Activated T-cell treated with anti-CD3 and anti-CD28 coated beads for 1 hour (primary cell): ENCODE results near the gene SLC22A31.

ENCODE experiments used
- DNase-seq: peaks from one replicate; pipeline ENCODE4 v3.0.0-alpha.2; 2020; ENCODE audit warnings: low read depth

SLC22A31 gene

DNA sequence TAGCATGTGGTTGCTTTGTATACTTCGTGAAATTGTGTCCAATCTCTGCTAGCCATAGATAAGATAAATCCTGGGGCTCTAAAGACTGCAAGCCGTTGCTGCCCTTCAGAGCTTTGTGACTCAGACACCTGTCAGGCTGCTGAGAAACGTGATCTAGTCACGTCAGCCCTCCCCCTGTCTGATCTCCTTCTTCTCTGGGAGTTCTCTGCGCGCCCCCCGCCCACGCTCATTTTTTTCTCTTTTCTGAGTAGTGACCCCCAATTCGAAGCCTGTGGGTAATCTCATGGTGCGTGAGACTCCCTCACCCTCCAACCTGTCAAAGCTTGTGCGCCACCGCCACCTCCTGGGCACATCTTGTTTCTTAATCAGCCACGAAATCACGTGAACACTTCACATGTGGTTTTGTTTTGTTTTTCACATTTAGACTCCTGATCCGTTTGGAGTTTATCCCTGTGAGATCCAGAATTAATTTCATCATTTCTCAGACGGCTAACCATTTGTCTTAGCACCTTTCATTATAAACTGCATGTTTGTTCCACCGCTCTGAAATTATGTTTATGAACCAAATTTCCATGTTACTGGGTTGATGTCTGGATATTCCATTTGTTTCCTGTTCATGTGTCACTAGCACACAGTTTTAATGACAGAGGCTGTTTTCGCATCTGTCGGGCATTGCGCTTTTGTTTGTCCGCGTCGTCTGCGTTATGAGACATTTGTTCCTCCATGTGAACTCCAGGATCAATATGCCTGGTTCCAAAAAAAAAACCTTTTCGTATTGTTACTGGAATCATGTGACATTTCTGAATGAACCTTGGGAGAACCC lies 16.2 kb upstream of the SLC22A31 start:
- peak; percentile 78 for DNase-seq

DNA sequence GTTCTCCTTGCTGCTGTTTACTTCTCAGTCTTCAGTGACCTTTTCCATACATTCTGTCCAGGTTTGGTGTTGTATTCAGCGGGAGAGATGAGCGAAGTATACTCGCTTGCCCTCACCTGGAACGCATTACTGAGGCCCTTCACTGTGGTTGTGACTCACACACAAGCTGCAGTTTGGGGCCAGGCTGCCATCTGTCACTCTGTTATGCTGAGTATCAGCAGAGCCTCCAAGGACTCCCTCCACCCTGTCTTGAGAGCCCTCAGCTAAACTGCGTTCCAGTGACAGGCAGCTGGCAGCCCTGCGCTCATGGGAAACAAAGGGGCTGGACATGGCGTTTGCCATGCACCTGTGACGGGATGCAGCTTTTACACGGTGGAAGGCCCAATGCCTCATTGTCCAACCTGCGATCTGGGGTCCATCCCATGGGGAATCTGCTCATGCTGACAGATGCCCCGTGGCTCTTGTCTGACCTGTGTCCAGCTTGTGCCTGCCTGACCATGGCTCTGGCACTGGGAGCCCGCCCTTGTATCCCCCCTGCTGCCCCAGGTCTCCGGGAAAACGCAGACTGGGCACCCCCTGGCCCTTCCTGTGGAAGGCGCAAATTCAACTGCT lies 10.7 kb upstream of the SLC22A31 start:
- DNase-seq, result no peak

DNA sequence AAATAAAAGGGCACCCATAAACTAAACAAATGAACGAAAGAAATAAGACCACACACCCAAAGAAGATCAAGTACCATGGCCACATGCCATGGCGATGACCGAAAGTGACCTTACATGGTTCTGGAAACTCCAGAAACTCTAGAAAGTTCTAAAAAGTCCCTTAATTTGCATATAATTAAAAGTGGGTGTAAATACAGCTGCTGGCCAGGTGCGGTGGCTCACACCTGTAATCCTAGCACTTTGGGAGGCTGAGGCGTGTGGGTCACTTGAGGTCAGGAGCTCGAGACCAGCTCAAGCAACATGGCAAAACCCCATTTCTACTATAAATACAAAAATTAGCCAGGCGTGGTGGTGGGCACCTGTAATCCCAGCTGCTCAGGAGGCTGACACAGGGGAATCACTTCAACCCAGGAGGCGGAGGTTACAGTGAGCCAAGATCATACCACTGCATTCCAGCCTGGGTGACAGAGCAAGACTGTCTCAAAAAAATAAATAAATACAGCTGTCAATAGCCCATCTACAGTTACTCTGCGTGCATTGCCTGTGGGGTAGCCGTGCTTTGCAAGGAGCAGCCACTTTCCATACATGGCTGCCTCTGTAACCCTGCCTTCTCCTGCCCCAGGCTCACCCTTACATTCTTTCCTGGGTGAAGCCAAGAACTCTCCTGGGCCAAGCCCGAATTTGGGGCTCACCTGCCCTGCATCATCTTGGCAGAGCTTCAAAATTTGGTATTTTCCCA lies 10.0 kb upstream of the SLC22A31 start:
- no peak for DNase-seq

- DNase-seq, result no peak
These were observed 9.2 kb upstream of the SLC22A31 start for GRCh38 chr16:89209522-89210044.

DNA sequence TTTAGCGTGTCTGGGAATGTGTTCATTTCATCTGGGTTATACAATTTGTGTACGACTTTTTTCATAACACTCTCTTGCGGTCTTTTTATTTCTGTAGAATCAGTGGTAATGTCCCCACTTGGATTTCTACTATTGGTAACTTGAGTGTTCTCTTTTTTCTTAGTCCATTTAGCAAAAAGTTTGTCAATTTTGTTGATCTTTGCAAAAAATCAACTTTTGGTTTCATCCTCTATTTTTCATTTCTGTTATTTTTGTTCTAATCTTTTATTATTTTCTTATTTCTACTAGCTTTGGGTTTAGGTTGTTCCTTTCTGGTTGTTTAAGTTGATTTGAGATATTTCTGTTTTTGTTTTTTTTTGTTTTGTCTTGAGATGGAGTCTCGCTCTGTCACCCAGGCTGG lies 7.7 kb upstream of the SLC22A31 start:
- no peak for DNase-seq

- DNase-seq, result no peak
These were observed 2.3 kb upstream of the SLC22A31 start for GRCh38 chr16:89202422-89203215.

DNA sequence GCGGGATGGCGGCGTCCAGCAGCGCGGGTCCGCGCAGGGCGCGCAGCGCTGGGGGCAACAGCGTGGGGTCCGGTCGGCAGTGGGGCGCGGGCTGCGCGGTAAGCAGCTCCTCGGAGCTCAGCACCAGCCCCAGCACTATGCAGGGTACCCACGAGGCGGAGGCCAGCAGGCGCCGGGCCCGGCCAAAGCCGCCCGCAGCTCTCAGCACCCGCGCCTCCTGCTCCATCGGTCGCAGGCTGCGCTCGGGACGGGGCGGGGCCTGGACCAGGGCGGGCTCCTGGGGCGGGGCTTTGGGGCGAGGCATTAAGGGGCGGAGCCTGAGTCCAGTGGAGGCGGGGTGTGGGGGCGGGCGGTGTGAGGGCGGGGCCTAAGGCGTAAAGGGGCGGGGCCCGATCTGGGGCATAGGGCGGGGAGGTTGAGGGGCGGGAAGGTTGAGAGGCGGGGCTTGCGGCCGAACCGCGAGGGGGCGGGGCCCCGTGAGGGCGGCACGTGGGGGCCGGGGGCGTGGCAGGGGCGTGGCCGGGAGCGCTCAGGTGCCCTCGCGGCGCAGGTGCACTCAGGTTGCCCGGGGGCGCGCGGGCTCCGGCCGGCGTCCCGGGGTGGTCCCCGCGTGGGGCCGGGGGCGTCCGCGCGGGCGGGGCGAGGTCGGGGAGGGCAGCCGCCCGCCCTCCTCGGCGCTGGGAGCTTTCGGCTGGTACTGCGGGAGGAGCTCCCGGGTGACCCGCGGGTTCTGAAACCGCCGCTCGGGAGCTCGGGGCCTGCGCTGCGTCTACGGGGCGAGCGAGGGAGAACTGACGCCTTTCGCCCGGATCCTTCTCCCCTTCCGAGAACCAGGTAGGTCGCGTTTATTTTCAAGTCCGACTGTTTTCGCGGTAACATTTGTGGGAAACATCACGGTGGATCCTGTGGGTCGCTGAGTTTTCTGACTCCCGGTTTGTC lies 1.4 kb upstream of the SLC22A31 start:
- DNase-seq, result peak; percentile 69

DNA sequence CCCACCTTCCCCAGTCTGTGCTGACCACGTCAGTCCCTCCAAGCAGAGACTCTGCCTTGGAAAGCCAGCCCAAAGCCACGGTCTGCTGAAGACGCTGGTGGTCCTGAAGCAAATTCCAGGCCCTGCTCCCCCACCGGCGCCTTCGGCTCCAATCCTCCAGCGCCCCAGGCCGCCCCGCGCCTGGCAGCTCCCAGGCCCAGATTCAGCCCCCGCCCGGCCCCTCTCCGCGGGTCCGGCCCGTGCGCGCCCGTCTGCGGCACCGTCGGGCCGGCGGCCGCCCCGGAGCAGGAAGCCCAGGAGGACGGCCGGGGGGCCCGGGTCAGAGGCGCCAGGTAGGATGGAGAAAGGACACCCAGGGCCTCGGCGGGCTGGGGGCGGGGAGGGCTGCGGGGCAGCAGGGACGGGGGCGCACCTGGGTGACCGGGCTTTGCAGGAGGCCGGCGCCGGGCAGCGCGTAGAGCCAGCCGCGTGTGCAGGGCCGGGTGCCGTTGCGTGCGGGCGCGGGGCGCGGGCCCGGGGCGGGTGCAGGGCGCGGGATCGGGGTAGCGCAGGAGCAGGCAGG lies 594 bp upstream of the SLC22A31 start:
- no peak for DNase-seq

GRCh38 chr16:89199241-89200123 lies 855 bp downstream of the SLC22A31 start:
- DNase-seq, result no peak

DNA sequence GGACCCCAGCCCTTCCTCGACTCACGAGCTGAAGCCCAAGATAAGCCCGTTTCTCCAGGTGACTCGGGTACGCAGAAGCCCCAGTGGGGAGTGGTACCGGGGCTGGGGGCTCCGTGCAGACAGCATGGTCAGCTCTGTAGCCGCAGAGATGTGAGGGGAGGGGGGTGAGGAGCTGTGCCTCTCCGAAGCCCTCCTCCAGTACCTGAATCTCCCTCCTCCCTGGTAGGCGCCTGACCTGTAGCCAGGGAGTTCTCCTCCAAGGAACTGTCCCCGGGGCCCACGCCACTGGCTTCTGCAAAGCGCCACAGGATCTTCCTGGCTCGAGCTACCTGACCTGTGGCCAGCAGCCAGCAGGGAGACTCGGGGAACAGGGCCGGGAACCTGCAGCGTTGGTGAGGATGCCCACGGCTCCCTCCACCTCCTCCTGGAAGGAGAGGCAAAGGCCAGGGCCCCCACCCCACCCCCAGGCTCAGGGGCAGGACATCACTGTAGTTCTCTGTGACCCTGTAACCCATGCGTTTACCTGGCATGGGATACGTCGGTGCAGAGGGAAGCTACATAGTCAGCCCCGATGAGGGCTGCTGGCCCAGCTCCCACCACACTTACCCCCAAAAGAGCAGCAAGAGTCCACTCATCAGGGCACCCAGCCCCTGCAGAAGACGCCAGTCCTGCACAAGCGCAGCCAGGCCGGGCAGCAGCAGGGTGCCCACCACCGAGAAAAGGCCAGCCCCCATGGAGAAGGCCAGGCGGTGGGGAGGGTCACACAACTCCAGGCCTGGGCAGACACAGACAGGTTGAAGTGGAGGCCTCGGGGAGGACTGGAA lies 1.7 kb downstream of the SLC22A31 start:
- no peak for DNase-seq

GRCh38 chr16:89197633-89198416 lies 2.5 kb downstream of the SLC22A31 start:
- DNase-seq, result no peak

GRCh38 chr16:89197033-89197632 lies 3.2 kb downstream of the SLC22A31 start:
- no peak for DNase-seq

- no peak for DNase-seq
These were observed 4.7 kb downstream of the SLC22A31 start for GRCh38 chr16:89195521-89196171.

GRCh38 chr16:89194340-89195311 lies 5.7 kb downstream of the SLC22A31 start:
- DNase-seq, result no peak

- no peak for DNase-seq
These were observed 6.6 kb downstream of the SLC22A31 start for GRCh38 chr16:89193576-89194293.
